Stomach (tissue), 9 donors: Measurements from ENCODE around the gene GRAMD2B. TPM values are rescaled to one million over a fixed set of nuclear protein-coding genes. Genes with fewer than 3 reads are reported as not detected.

ENCODE experiments used
- DNase-seq, 2 donors: peaks; one replicate each; pipeline versions ENCODE4 v3.0.0 to v3.0.0-alpha.2; 2013 to 2019
- H3K27ac ChIP-seq, 5 donors: fragments of 200-600 bp in 4 of 5; sonication (generic) in 4 of 5; one replicate each; pipeline ENCODE4 v1.5.1; 2013 to 2019; ENCODE audit warnings: mild to moderate bottlenecking in 1 of 5, moderate library complexity in 1 of 5
- H3K27me3 ChIP-seq, 3 donors: fragments of 200-600 bp; sonication (generic); one replicate each; pipeline ENCODE4 v1.5.1; 2017 to 2019; ENCODE audit warnings: mixed run types in 1 of 3
- H3K36me3 ChIP-seq, 4 donors: fragments of 200-600 bp; sonication (generic); 1 replicate in 3 of 4; 2 replicates in 1 of 4; pipeline ENCODE4 v1.5.1; 2016 to 2019
- H3K4me1 ChIP-seq, 4 donors: fragments of 200-600 bp; sonication (generic); one replicate each; pipeline ENCODE4 v1.5.1; 2016 to 2019
- H3K4me3 ChIP-seq, 4 donors: fragments of 200-600 bp; sonication (generic) in 3 of 4; one replicate each; pipeline ENCODE4 v1.5.1; 2016 to 2019; ENCODE audit warnings: mild to moderate bottlenecking in 1 of 4
- H3K9me3 ChIP-seq, 4 donors: fragments of 200-600 bp; sonication (generic); one replicate each; pipeline ENCODE4 v1.5.1; 2016 to 2019
- CTCF ChIP-seq, 7 experiments: fragments of 450-650 bp in 4 of 7; fragments of 200-600 bp in 3 of 7; sonication (generic) in 3 of 7; IDR thresholded peaks; one replicate each; pipeline ENCODE4 v1.5.1; 2016 to 2019; ENCODE audit warnings: antibody characterized with exemption in 7 of 7, control low read depth in 2 of 7, mild to moderate bottlenecking in 1 of 7
- EP300 ChIP-seq: sonication (generic); formaldehyde crosslinking; IDR thresholded peaks from one replicate; pipeline ENCODE4 v1.6.1; 2017; ENCODE audit warnings: antibody characterized with exemption
- POLR2A ChIP-seq, 4 donors: fragments of 450-650 bp; IDR thresholded peaks; one replicate each; pipeline ENCODE4 v1.6.1; 2016; ENCODE audit warnings: antibody characterized with exemption in 4 of 4, control low read depth in 2 of 4, mild to moderate bottlenecking in 1 of 4, moderate library complexity in 1 of 4
- POLR2AphosphoS5 ChIP-seq, 3 donors: sonication (generic); formaldehyde crosslinking; IDR thresholded peaks; one replicate each; pipeline ENCODE4 v1.6.1; 2016; ENCODE audit warnings: antibody characterized with exemption in 3 of 3
- WGBS, 5 donors: extraction: QIAGEN DNeasy Blood & Tissue Kit in 3 of 5; methylation state at CpG; one replicate each; pipeline versions ENCODE4 v1.1.5 to v1.1.7; 2013 to 2018; 5-methylcytosine and 5-hydroxymethylcytosine counted together
- intact Hi-C: fragments of 100-400 bp; cut with DNase I; formaldehyde crosslinking; loops from one replicate; pipeline ENCODE4 v1.15.1; 2023; ENCODE audit warnings: low total_unique reads
- polyA plus RNA-seq, 3 donors: library from polyadenylated mRNA; stranded (reverse); fragments of 200-250 nt; gene quantifications; one replicate each; pipeline ENCODE4 v1.2.3, GENCODE V29; 2013
- total RNA-seq, 5 donors: library from RNA; depleted of rRNA; stranded (reverse); fragments of >200 nt; gene quantifications; one replicate each; pipeline versions ENCODE4 v1.1.0 to v1.2.3, GENCODE V29; 2014 to 2016
- donor health status: healthy with polysubstance abuse.
- donor health status: Bipolar disorder and iron deficiency.
- donor health status: healthy.

Gene GRAMD2B
- total and polyA plus RNA-seq, 8 donors: 5.7 to 69.6 (median 23.7) TPM

- Histone ChIP-seq H3K4me3 (no peak overlapping the region), H3K9me3 (no peaks in the 10 kb centered on the region), H3K27me3 (no peaks in the 10 kb centered on the region), H3K4me1 (peaks cover 6 to 21% (median 12%) of the 10 kb centered on the region in 4 donors), H3K27ac (no peak overlapping the region), H3K36me3 (no peaks in the 10 kb centered on the region)
- WGBS, 5 donors: 80 to 92% (median 91%) methylated on average over 3 of the region's 3 CpGs
- intact Hi-C loops: no loop called here
- no peak for TF ChIP-seq CTCF (IDR thresholded peaks at IDR 0.05)
- TF ChIP-seq EP300: no peak
- no peak for DNase-seq
These were observed 34.0 kb upstream of the GRAMD2B start for GRCh38 chr5:126389179-126389578.

- Histone ChIP-seq H3K4me1 (peaks cover 0 to 13% (median 5%) of the 10 kb centered on the region in 4 donors), H3K27ac (no peak overlapping the region), H3K9me3 (no peaks in the 10 kb centered on the region), H3K36me3 (no peaks in the 10 kb centered on the region), H3K27me3 (no peaks in the 10 kb centered on the region), H3K4me3 (no peak overlapping the region)
- intact Hi-C loops: no loop called here
- no peak for TF ChIP-seq EP300
- no peak for TF ChIP-seq POLR2AphosphoS5 (IDR thresholded peaks at IDR 0.05)
- DNase-seq: no peak
These were observed 33.2 kb upstream of the GRAMD2B start for GRCh38 chr5:126390051-126390450.

GRCh38 chr5:126391386-126391785 lies 31.8 kb upstream of the GRAMD2B start:
- H3K4me3 ChIP-seq: no peak overlapping the region
- no peaks in the 10 kb centered on the region for H3K9me3 ChIP-seq
- no peak overlapping the region for H3K27ac ChIP-seq
- H3K36me3 ChIP-seq: no peaks in the 10 kb centered on the region
- intact Hi-C loops: no loop called here
- DNase-seq: no peak
- 96 to 100% (median 98%) methylated on average over 1 of the region's 1 CpG for WGBS, 5 donors
- H3K4me1 ChIP-seq: peaks cover 0 to 8% (median under 1%) of the 10 kb centered on the region in 4 donors
- TF ChIP-seq POLR2AphosphoS5 (IDR thresholded peaks at IDR 0.05) (no peak), EP300 (no peak), CTCF (IDR thresholded peaks at IDR 0.05) (no peak), POLR2A (IDR thresholded peaks at IDR 0.05) (no peak)
- no peaks in the 10 kb centered on the region for H3K27me3 ChIP-seq

- Histone ChIP-seq H3K9me3 (peaks cover 0 to 4% (median 1%) of the 10 kb centered on the region in 4 donors), H3K4me3 (no peak overlapping the region), H3K4me1 (peaks cover 0 to 8% (median 0%) of the 10 kb centered on the region in 4 donors), H3K27ac (no peak overlapping the region), H3K27me3 (no peaks in the 10 kb centered on the region), H3K36me3 (no peaks in the 10 kb centered on the region)
- intact Hi-C loops: no loop called here
- TF ChIP-seq POLR2A (IDR thresholded peaks at IDR 0.05): no peak
- no peak for TF ChIP-seq EP300
- no peak for TF ChIP-seq CTCF (IDR thresholded peaks at IDR 0.05)
- no peak for TF ChIP-seq POLR2AphosphoS5 (IDR thresholded peaks at IDR 0.05)
- no peak for DNase-seq
- 80 to 89% (median 85%) methylated on average over 7 of the region's 7 CpGs for WGBS, 5 donors
These were observed 28.9 kb upstream of the GRAMD2B start for GRCh38 chr5:126394211-126394788.

GRCh38 chr5:126395198-126395597 lies 28.0 kb upstream of the GRAMD2B start:
- Histone ChIP-seq H3K9me3 (peaks cover 0 to 13% (median 5%) of the 10 kb centered on the region in 4 donors), H3K4me3 (no peak overlapping the region), H3K27me3 (no peaks in the 10 kb centered on the region), H3K27ac (no peak overlapping the region), H3K36me3 (no peaks in the 10 kb centered on the region), H3K4me1 (peaks cover 0 to 8% (median 0%) of the 10 kb centered on the region in 4 donors)
- TF ChIP-seq POLR2AphosphoS5 (IDR thresholded peaks at IDR 0.05): no peak
- no peak for TF ChIP-seq EP300
- no peak for TF ChIP-seq CTCF (IDR thresholded peaks at IDR 0.05)
- TF ChIP-seq POLR2A (IDR thresholded peaks at IDR 0.05): no peak
- DNase-seq: no peak
- intact Hi-C loops: no loop called here
- 43 to 58% (median 50%) methylated on average over 2 of the region's 2 CpGs for WGBS, 5 donors
